EH (cell line): ENCODE data around the gene KCTD20.

Experiments used
- DNase-seq: peaks from one replicate; pipeline ENCODE4 v3.0.0-alpha.2; 2015; ENCODE audit warnings: low read depth

KCTD20 gene

DNA sequence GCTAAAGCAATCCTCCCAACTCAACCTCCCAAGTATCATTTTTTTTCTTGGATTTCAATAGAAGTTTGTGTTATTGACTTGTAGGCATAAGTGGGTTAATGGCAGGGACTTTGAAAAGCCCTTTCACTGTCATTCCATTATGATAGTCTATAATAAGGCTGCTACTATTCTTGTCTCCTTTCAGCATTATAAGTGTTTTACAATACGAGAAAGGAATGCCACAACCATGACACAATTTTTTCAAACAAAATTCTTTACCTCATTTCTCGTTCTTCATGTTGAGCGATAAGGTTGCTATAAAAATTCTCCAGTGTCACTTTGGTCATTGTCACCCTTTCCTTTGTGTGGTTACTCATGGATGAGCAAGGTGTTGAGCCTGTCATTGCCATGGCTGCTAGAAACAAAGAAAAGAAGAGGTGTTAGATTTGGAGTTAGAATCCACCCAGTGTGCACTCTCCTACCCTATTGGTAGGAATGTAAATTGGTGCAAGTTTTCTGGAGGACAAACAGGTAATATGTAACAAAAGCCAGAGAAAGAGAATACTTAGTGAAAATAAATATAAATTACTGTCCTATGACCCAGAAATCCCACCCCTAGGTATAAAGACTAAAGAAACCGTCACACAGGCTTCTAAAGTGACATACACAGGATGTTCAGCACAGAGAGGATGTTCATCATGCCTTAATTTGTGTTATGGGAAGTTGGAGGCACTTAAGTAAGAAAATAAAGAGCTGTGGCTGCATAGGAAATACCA is 97.2 kb downstream of the KCTD20 start:
- no peak for DNase-seq
